IPS DF 6.9 (cell line): ENCODE data around the gene RNASET2.
"Not testable (repeated sequence)": the region's sequence is repeated elsewhere in the genome, so short reads cannot be mapped to it uniquely, and the experiment has no call there.

Source experiments
- DNase-seq: peaks from one replicate; pipeline ENCODE4 v3.0.0-alpha.2; 2013; ENCODE audit warnings: low read depth, low spot score
- H3K27ac ChIP-seq: one replicate; pipeline ENCODE4 v1.5.1; 2013; ENCODE audit warnings: low read length, control low read depth
- H3K27me3 ChIP-seq: 2 replicates; pipeline ENCODE4 v1.6.1; 2013; ENCODE audit warnings: mild to moderate bottlenecking, low read length; ENCODE audit not compliant: control insufficient read depth, insufficient read depth
- H3K36me3 ChIP-seq: 2 replicates; pipeline ENCODE4 v1.6.1; 2013; ENCODE audit warnings: low read length; ENCODE audit not compliant: control insufficient read depth, insufficient read depth
- H3K4me1 ChIP-seq: 2 replicates; pipeline ENCODE4 v1.6.1; 2013; ENCODE audit warnings: low read length; ENCODE audit not compliant: control insufficient read depth, insufficient read depth
- H3K4me3 ChIP-seq: 2 replicates; pipeline ENCODE4 v1.5.1; 2013; ENCODE audit warnings: mild to moderate bottlenecking, low read length
- H3K9me3 ChIP-seq: 2 replicates; pipeline ENCODE4 v1.6.1; 2013; ENCODE audit warnings: low read length, inconsistent platforms; ENCODE audit not compliant: control insufficient read depth, insufficient read depth
- WGBS: extraction: QIAGEN DNeasy Blood & Tissue Kit; methylation state at CpG from one replicate; pipeline ENCODE4 v1.1.7; 2013; ENCODE audit warnings: mixed read lengths, missing lambda C conversion rate; ENCODE audit not compliant: insufficient read length, insufficient coverage; 5-methylcytosine and 5-hydroxymethylcytosine counted together

The RNASET2 gene

GRCh38 chr6:166915484-166915883 lies 40.9 kb downstream of the RNASET2 start:
- H3K27ac ChIP-seq, H3K4me3 ChIP-seq, H3K27me3 ChIP-seq, H3K36me3 ChIP-seq, H3K4me1 ChIP-seq, DNase-seq, H3K9me3 ChIP-seq: not testable (repeated sequence)
- no CpG with 5 or more reads among the region's 8 CpGs for WGBS

DNA sequence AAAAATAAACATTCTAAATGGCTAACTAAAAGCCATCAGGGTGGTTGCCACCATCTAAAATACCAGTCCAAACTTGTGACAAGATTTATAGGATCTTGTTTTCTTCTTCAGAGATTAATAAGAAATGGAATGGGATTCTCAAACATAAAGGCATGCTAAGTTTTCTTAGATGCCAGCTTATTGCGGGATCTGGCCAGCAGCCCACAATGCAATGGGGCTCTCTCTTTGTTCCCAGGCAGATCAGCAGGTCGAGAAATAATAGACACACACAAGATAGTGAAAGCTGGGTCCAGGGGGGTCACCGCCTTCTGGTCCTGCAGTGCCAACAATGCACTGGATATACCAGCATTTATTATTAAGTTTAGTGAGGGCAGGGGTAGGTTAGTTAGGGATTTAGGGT lies 41.4 kb downstream of the RNASET2 start:
- no CpG with 5 or more reads among the region's 3 CpGs for WGBS
- H3K36me3 ChIP-seq, H3K9me3 ChIP-seq, H3K27me3 ChIP-seq, H3K4me3 ChIP-seq, H3K27ac ChIP-seq, DNase-seq, H3K4me1 ChIP-seq: not testable (repeated sequence)

DNA sequence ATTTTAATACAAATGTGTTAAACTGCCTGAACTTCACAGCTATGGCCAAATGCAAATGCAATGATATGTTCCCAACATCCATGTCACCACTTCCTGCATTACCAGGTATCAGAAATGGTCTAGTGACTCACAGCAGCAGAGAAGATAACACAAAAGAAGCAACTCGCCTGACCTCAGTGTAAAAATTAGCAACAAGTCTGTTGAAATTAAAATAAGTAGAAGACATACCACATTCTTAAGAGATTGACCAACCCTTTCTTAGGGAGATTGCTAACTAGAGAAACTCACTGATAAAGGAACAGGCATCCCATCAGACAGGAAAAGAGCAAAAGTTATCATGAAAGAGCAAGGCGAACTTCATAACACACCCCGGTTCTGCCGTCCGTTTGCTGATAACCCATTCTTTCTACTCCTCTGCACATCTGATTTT lies 45.1 kb downstream of the RNASET2 start:
- no peak overlapping the region for H3K4me3 ChIP-seq
- H3K9me3 ChIP-seq, result no peaks in the 10 kb centered on the region
- WGBS, result no CpG with 5 or more reads among the region's 5 CpGs
- H3K27me3 ChIP-seq, result no peaks in the 10 kb centered on the region
- no peak for DNase-seq
- H3K4me1 ChIP-seq, result no peaks in the 10 kb centered on the region; the same call in 1 of the 2 replicates
- H3K36me3 ChIP-seq, result no peaks in the 10 kb centered on the region
- no peak overlapping the region for H3K27ac ChIP-seq

GRCh38 chr6:166910601-166911000 lies 45.7 kb downstream of the RNASET2 start:
- Histone ChIP-seq H3K9me3 (no peaks in the 10 kb centered on the region), H3K4me1 (no peaks in the 10 kb centered on the region; the same call in 1 of the 2 replicates), H3K27ac (no peak overlapping the region), H3K36me3 (no peaks in the 10 kb centered on the region), H3K4me3 (no peak overlapping the region), H3K27me3 (no peaks in the 10 kb centered on the region)
- no peak for DNase-seq
- WGBS, result no CpG with 5 or more reads among the region's 7 CpGs

- H3K27me3 ChIP-seq, result no peaks in the 10 kb centered on the region
- no CpG with 5 or more reads among the region's 2 CpGs for WGBS
- H3K9me3 ChIP-seq, result no peaks in the 10 kb centered on the region
- no peak overlapping the region for H3K4me3 ChIP-seq
- no peaks in the 10 kb centered on the region for H3K36me3 ChIP-seq
- no peak for DNase-seq
- no peak overlapping the region for H3K27ac ChIP-seq
- peaks cover 2% of the 10 kb centered on the region; the same call in 1 of the 2 replicates for H3K4me1 ChIP-seq
These were observed 47.5 kb downstream of the RNASET2 start for GRCh38 chr6:166908811-166909210.

GRCh38 chr6:166907871-166908806 lies 48.2 kb downstream of the RNASET2 start:
- Histone ChIP-seq H3K27me3 (no peaks in the 10 kb centered on the region), H3K9me3 (no peaks in the 10 kb centered on the region), H3K36me3 (no peaks in the 10 kb centered on the region), H3K27ac (no peak overlapping the region), H3K4me3 (no peak overlapping the region), H3K4me1 (peaks cover 2% of the 10 kb centered on the region; the same call in 1 of the 2 replicates)
- WGBS, result no CpG with 5 or more reads among the region's 20 CpGs
- DNase-seq, result no peak

DNA sequence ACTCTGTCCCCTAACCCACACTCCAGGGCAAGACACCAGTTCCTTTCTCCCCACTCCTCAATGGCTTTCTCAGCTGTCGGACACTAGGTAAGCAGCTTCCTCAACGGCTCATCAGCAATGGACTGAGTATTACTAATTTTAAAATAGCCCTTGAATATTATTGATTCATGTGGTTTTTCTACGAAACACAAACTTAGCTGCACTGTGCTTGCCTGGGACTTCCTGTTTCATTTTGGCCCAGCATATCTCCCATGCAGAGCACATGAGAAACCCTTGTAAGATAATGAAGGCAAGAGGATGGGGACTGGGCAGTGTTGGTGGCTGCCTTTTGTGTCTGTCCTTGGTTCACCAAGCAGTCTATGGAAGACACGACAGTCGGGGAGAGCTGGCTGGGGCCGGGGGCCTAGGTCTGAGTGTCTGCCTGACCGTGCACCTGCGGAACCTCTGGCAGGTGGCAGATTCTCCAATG lies 48.9 kb downstream of the RNASET2 start:
- DNase-seq, result no peak
- no peak overlapping the region for H3K27ac ChIP-seq
- H3K36me3 ChIP-seq, result no peaks in the 10 kb centered on the region
- H3K27me3 ChIP-seq, result no peaks in the 10 kb centered on the region
- H3K4me1 ChIP-seq, result peaks cover 2% of the 10 kb centered on the region; the same call in 1 of the 2 replicates
- H3K4me3 ChIP-seq, result no peak overlapping the region
- WGBS, result no CpG with 5 or more reads among the region's 8 CpGs
- H3K9me3 ChIP-seq, result no peaks in the 10 kb centered on the region

DNA sequence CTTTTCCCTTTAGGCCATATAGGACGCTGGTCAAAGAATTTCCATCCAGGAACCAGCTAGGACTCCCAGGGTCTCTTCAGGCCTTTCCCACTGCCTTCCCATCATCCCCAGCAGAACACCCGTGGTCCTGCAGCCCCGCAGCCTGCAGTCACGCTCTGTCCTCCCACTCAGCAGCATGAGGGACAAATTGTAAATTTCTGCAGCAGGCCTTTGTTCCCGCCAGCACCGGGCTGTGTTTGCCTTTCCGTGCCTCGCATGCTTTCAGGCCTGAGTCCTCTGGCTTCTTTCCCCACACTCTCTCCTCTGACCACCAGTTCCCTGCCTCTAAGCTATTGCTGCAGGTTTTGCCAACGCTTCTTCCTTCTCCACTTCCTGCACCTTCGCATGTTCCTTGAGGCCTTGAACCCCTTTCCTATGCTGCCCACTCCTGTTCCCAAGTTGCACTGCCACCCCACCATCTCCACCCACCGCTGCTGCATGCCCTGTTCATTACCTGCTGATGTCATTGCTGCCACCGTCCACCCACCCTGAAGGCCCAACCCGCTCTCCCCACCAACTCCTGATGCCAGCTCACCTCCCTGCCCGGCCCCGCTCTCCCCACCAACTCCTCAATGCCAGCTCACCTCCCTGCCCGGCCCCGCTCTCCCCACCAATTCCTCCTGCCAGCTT lies 49.8 kb downstream of the RNASET2 start:
- Histone ChIP-seq H3K9me3 (no peaks in the 10 kb centered on the region), H3K4me3 (no peak overlapping the region), H3K27me3 (no peaks in the 10 kb centered on the region), H3K36me3 (no peaks in the 10 kb centered on the region), H3K27ac (no peak overlapping the region), H3K4me1 (peaks cover 2% of the 10 kb centered on the region; the same call in 1 of the 2 replicates)
- DNase-seq, result no peak
- WGBS, result no CpG with 5 or more reads among the region's 17 CpGs

- no peaks in the 10 kb centered on the region for H3K27me3 ChIP-seq
- no peaks in the 10 kb centered on the region for H3K9me3 ChIP-seq
- no peaks in the 10 kb centered on the region for H3K36me3 ChIP-seq
- no CpG with 5 or more reads among the region's 12 CpGs for WGBS
- no peak overlapping the region for H3K4me3 ChIP-seq
- DNase-seq, result no peak
- peaks cover 2% of the 10 kb centered on the region; the same call in 1 of the 2 replicates for H3K4me1 ChIP-seq
- H3K27ac ChIP-seq, result no peak overlapping the region
These were observed 50.7 kb downstream of the RNASET2 start for GRCh38 chr6:166905505-166906134.

DNA sequence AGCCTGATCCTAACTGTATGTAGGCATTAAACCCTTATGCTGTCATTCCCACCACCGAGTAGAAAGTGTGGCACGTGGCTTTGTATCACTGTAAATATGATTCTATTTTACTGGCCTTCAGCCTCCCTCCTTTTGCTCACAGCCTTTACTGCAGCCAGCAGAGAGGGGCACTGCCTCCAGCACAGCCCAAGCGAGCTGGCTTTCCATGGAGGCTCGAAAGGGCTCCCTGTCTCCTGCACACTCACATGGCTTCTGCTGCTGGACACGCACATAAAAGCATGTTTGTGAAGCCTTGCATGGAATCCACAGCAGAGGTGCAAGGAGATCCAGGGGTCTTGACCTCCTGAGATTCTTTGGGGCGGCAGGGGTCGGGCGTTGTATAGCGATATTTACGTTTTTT lies 51.3 kb downstream of the RNASET2 start:
- H3K36me3 ChIP-seq, result no peaks in the 10 kb centered on the region
- no peak overlapping the region for H3K27ac ChIP-seq
- no CpG with 5 or more reads among the region's 10 CpGs for WGBS
- no peak for DNase-seq
- H3K4me3 ChIP-seq, result no peak overlapping the region
- H3K4me1 ChIP-seq, result peaks cover 2% of the 10 kb centered on the region; the same call in 1 of the 2 replicates
- no peaks in the 10 kb centered on the region for H3K27me3 ChIP-seq
- H3K9me3 ChIP-seq, result no peaks in the 10 kb centered on the region
